Activated CD4-positive, CD25-positive, alpha-beta regulatory T cell treated with anti-CD3 and anti-CD28 coated beads, Interleukin-2, amount 50 U/mL, for 16 hours (primary cell): ENCODE data around the gene SERTAD2.

Experiments
- DNase-seq: peaks from one replicate; pipeline ENCODE4 v3.0.0-alpha.2; 2020; ENCODE audit warnings: low read depth, low spot score

The SERTAD2 gene

DNA sequence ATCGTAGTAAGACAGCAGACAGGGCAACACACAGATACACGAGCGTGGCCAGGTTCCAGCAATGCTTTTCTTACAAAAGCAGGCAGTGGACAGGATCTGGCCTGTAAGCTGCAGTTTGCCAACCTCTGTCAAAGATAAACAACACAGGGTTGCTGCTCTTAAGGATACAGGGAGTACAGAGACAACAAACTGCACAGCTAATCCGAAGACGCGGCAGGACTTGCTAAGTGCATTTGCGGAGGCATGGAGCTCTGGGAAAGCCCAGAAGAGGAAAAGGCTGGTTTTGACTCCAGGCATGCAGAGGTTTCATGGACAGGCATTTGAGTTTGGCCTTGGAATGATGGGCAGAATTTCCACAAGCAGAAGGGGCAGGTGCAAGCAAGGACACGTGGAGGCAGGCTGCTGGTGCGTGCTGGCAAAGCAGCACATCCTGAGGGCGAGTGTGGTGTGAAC, 24.4 kb downstream of the SERTAD2 start:
- DNase-seq: no peak

DNA sequence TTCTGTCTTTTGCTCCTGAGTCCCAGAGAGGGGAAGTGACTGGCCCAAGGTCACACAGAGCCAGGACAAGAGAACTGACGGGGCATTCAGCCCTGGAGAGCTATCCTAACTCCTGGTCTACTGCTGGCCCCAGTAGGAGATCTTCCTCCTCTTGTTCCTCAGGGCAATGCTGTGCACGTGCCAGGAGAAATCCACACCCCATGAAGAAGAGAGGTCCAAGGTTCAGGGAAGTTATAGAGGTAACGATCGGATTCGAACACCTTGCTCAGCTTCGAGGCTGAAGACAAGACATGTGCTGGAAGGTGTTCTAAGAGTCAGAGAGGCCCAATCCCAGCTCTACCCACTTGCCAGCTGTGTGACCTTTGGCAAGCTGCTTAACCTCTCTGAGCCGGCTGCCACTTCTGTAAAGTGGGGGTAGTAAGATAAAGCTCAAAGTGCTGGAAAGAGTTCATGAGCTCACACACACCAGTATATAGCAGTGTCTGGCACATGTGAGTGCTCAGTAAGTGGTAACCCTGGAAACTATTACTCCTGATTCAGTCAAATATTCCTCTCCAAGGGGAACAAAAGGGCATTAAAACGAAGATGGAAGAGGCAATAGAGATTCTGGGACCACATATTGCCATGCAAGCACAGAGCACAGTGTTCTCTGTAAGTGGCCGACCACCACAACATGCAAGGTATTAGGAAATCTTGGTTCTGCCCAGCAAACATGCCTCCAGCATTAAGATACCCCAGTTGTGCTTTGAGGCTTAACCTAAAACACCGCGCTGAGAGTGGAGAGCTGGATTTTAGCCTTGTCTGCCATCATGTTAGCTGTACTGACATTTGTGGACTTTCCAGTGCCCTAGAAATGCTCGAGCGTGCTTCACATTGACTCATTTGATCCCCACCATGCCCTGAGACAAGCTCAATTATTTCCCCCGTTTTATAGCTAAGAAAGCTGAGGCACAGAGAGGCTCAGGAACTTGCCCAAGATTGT, 25.6 kb downstream of the SERTAD2 start:
- DNase-seq: no peak

DNA sequence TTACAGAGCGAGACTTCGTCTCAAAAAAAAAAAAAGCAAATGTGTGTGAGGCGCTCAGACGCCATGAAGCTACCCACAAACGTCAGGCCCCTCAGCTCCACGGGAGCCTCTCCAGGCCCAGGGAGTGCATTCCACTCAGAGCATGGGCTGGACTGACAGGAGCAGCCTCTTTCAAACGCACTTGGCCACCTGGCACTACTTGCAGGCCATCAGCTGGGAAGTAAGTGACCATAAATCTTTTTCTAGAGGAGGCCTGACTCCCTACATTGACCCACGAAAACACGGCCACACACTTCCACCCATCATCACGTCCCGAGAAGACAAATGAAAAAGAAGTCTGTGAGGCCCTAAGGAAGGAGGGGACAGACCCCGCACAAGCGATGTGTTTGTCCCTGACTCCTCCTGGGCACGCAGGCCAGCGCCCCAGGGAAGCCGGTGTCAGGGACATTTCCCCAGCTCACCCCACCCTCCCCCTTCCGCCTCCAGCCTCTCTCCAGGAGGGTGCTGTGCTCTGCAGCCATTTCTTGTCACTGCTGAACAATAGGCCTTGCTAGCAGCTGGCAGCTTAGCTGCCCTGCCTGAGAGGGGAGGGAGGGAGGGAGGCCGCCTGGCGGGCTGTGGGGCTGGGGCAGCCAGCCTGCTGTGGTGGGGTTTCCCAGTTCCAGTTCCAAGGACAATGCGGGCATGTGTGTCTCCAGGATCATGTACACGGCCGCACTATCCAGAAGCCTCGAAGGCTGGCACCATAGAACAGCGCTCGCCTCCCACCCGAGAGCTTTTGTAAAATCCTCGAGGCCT, 26.6 kb downstream of the SERTAD2 start:
- no peak for DNase-seq

DNA sequence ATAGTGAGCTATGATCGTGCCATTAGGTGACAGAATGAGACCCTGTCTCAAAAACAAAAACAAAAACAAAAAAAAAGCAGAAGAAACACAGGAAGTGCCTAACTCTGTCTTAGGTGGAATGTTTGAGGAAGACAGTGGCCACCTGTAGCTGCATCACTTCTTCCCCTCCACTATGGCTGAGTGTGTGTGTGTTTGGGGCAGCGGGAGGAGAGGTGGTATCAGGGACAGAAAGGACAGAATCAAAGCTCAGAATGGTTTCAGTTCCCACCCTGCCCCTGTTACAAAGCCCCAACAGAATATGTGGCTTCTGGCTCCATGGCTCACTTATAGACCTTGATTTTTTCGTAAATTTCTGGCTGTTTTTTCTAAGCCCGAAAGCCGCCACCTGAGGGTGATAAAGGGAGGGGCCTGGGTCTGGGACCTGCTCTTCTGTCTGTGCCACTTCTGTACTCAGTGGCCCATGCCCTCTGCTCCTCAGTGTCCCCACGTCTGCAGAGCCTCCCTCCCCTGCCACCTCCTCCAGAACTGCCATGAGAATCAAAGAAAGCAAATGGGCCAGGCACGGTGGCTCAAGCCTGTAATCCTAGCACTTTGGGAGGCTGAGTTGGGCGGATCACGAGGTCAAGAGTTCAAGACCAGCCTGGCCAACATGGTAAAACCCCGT, 27.4 kb downstream of the SERTAD2 start:
- DNase-seq: no peak

DNA sequence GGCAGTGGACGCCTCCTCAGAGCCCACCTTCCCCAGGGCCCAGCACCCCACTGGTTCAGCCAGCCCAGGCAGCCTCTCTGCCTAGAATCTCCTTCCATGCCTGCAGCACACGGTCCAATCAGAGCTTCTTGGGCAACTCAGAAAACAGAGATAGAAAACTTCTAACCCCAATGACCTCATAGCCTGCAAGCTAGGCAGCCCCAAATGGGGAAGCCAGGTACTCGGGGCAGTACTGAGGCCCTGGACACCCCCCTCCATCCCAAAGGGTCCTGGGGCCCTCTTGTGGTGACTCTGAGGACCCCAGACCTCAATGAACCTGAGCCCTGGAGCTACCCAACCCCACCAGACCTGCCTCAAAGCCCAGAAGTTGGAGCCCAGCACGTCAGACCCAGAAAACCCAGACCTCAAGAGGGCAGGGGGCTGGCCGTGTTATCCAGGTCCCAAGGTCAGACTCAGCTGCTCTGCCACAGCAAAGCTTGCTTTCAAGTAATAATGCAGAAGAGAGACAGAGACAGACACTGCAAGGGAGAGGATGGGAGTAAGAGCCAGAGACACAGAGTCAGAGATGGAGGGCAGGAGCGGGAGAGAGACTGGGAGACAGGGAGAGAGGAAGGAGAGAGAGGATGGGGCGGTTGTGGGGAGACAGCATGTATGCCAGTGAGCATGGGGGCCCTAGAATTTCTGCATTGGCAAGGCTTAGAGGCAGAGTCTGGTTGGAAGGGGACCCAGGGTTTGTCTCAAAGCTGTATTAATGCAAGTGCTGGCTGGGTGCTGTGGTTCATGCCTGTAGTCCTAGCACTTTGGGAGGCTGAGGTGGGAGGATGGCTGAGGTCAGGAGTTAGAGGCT, 28.2 kb downstream of the SERTAD2 start:
- DNase-seq: no peak

DNA sequence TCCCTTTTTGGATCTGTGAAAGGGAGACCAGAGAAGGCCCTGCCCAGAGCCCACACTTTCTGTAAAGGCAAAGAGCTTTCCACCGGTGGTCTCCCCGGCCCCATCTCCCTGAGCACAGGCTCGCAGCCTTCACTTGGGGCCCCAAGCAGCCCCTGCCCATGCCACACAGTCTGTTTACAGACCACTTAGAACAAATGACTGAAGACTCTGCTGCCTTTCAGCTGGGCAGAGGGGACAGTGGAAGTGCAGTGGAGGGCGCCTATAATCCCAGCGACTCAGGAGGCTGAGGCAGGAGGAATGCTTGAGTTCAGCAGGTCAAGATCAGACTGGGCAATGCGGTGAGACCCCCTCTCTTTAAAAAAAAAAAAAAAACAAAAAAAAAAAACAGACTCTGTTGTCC, 28.9 kb downstream of the SERTAD2 start:
- no peak for DNase-seq

DNA sequence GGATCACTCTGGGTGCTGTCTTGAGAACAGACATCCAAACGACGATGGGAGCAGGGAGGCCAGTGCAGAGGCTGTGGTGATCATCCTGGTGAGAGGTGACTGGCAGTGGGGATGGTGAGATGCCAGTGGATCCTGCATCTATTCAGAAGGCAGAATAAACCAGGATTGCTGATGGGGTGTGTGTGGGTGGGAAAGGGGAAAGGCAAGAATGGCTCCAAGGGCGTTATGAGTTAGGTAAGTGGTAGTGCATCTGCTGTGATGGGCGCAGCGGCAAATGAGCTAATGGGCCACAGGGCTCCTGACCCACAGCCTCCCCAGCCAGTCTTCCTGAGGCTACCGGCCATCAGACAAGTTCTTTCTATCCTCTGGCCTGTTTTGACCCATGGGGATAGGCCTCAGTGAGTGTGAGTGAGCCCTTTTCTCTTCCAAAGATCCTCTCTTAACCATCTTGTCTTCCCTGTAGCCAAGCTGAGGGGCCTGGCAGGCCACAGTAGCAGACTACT, 29.6 kb downstream of the SERTAD2 start:
- no peak for DNase-seq

DNA sequence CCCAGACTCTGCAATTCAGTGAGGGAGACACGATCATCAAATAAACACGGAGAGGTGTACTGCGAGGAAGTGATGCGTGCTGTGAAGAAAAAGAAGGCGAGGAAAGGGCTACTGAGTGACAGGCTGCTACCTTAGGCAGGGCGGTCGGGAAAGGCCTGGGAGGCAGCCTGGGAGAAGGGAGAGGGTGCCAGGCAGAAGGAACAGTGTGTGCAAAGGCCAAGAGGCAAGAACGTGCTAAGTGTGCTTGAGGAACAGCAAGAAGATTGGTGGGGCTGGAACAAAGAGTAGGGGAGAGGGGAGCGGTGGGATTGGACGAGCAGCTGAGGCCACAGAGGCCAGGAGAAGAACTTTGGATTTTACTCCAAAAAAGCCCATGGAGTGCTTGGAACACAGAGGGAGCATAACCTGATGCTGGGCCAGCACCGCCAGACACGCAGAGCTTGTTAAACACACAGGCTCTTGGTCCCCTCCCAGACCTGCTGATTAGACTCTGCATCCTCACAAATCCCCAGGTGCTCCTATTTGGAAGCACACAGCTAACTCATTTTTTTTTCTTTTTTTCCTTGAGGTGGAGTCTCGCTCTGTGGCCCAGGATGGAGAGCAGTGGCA, 30.4 kb downstream of the SERTAD2 start:
- DNase-seq: no peak

DNA sequence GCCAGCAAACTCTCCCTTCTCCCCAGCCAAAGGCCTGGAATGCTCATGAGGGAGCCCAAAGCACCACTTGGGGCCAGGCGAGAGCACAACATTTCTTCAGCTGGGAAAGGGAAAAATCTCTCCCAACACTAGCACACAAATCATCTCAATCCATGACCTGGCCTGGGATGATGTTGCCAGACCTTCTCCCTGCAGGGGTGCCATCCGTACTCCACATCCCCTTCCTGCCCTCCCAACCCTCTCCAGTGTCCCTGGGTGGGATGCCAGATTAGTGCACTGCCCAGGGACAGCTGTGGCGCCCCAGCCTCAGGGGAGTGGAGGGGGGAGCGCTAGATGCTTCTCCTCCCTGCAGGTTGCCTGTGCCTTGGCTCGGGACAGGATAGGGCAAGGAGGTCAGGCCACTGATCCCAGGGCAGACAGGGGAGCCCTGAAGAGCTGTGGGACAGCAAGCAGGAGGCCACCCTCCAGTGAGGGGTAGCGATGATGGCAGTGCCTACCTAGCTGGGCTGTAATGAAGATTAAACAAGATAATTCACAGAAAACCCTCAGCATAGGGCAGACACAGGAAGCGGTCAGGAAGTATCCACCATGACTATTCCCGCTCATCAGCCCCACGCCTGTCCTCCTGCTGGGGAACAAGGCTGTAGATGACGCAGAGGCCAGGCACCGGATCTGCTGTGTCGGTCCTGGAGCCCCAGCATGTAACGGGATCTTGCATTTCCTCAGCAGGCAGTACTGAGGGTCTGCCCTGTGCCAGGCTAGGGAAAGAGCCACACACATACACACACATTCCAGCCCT, 31.1 kb downstream of the SERTAD2 start:
- no peak for DNase-seq

DNA sequence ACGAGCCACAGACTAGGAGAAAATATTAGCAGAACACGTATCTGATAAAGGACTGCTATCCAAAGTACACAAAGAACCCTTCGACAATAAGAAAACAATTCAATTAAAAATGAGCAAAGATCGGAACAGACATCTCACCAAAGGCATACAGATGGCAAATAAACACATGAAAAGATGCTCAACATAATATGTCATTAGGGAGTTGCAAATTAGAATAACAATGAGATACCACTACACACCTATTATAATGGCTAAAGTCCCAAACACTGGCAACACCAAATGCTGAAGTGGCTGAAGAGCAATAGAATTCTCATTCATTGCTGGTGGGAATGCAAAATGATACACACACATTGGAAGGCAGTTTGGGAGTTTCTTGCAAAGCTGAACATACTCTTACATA, 33.1 kb downstream of the SERTAD2 start:
- no peak for DNase-seq

DNA sequence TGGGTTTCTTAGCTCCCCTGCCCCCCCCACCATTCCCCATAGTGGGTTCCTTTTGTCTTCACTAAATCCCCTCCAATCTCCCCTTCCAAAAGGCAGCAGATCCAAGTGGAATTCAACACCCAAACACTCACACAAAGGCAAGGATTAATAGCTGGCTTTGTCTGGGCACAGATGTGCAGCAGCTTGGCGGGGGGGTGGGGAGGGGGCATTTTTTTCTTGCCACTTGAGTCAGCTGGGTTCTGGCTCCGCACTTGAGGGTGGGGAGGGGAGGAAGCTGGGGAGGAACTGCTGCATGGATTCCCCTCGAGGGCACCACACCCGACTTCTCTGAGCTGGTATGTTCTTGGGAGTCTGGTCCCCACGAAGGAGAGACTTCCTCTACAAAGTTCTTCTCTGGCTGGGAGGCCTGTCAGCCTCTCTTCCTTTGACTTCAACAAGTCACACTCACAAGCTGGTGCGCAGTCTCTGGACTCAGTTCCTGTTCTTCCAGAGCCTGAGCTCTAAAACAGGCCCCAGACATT, 36.0 kb downstream of the SERTAD2 start:
- no peak for DNase-seq

DNA sequence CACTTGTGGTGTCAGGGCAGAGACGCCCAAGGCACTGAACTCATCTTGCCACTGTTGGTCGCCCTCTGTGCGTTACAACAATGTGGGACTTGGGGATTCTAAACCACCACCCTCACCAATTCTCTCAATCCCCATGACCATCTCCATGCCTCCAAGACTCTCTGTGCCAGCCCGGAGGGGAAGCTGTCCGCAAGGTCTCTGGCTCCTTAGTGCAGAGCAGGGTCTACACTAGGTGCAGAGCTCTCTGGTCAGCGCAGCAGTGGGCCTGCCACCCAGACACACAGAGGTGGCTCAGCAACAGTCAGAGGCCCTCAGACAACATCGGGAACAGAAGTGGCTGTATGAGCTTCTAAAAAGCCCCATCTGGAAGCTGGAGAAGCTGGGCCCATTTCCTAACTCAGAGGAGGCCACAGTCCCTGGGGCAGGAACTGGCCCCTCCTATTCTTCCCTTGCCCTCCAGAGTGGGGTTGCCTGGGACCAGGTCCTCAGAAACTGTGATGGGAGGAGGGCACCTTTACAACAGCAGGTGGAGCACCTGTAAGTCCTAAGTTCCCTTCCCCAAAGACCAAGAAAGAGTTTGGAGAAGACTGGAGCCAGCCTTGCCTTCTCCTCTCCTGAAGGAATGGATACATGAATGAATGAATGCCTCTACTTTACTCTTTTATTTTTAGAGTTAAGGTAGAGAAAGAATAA, 37.7 kb downstream of the SERTAD2 start:
- no peak for DNase-seq

DNA sequence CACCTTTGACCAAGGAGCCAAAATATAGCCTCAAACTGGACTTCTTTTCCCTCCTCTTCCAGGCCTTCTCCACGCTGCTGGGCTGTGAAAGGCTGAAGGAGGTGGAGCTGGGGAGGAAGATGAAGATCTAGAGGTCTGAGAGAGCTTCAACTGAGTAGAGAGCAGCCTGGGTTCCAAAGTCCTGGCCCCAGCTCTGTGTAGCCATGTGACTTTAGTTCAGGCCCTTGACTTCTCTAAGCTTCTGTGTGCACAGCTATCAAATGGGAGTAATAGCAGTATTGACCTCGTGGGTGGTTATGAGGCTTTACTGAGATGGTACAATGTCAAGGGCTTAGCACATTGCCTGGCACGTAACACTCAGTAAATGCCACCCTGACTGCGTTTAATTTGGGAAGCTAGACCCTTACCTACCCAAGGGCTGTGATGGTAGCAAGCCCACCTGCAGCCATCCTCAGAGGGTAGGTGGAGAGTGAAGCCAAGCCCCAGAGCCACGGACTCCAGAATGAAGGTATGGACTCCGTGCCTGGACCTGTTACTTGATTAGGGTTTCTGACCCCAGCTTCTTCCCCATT, 38.4 kb downstream of the SERTAD2 start:
- DNase-seq: no peak

DNA sequence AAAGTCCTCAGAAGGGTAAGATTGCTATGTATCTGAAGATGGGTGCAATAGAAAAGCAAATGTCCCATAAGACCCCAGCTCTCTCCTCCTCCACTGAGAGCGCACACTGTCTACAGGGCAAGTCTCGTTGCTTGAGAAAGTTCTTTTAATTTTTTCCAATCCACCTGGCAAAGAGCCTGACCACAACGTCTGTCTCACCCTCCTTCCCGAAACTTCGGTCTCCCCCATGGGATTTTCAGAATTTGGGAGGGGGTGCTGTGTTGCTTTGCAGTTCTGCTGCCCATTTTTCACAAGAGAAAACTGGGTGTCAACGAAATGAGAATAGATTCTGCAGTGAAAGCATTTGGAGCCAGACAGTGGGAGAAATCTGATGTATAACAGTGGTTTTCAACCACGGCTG, 40.4 kb downstream of the SERTAD2 start:
- DNase-seq: no peak

DNA sequence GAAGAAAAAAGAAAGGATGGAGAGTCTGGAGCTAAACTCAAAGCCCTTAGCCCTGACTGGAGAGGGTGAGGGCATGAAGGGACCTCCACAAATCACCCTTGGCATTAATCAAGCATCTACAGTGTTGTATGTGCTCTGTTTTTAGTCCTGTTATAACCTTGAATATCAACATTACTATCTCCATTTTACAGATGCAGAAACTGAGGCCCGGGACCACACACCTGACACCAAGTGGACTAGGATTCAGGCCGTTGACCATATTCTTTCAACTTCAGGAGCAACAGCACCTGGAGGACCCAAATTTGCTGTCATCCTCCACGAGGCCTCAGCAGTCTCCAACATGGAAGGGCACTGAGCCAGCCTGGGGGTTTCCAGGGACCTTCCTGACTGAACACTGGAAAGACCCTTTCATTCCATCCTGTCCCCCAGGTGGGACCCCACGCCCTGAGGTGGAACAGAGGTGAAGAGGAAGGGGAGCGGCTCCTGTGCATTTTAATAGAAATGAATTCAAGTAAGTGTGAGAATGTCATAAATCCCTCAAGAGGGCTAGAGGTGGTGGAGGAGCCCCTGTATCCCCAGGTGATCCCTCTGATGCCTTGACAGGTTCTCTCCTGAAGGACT, 41.0 kb downstream of the SERTAD2 start:
- DNase-seq: no peak

DNA sequence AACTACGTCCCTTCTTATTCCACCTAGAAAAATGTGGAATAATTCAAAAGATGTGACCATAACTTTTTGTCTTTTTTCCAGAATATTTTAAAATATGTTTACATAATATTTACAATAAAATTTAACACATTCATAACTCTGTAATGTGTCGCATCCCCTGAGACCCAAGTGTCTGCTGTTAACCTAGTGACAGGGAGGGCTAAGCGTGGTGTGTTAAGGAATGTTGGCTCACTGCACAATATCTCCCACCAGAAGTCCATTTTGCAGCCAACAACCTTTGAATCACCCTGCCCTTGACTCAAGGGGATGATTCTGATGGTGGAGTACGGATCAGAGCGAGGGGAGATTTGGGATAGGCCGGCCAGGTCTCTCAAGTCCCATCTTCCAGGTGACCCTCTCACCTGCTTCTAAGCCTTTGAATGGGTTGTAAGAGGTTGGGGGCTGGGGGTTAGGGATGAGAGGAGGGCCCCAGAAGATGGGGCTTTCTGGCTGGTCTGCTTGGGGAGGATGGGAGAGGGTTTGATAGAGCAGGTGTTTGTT, 43.3 kb downstream of the SERTAD2 start:
- DNase-seq: no peak

DNA sequence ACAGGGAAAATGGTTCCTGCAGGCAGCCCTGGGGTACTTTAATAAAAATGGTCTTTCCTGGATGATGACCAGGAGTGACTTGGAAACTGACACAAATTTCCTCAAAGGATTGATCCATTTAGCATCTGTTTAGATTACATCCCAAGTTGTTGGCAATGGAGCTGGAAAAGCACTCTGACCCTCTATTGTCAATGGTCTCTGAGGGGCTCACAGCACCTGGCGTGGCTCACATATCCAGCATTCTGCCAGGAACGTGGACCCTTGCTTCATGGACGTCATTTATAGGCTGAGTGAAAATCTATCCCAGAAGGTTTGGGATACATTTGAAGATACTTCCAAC, 43.8 kb downstream of the SERTAD2 start:
- DNase-seq: no peak
